ENCODE data around the gene GRB10. TPM values are rescaled to one million over a fixed set of nuclear protein-coding genes. Genes with fewer than 3 reads are reported as not detected.

GRB10 gene
- total and polyA plus RNA-seq, 2 experiments from 2014 or later, result 35.0 to 154 TPM

DNA sequence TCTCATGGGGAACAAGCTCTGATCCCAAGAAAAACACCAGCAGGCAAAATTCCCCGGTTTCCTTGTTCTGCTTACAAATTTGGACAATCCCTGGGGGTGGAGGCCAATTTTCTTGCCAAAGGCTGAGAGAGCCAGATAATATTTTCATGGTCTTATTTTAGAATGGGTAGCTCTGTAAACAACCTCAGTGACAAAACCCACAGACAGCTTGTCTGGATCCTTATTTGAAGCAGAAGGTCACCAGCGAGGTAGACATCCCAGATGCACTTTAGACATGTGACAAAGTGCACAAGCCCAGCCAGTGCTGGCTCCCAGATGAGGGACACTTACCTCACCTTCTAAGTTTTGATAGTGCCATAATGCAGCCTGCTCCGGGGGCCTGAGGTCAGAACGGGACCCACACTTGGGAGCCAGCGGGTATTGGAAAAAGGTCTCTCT lies 114.9 kb downstream of the GRB10 start (continued):
- TF ChIP-seq, protein P1, sequence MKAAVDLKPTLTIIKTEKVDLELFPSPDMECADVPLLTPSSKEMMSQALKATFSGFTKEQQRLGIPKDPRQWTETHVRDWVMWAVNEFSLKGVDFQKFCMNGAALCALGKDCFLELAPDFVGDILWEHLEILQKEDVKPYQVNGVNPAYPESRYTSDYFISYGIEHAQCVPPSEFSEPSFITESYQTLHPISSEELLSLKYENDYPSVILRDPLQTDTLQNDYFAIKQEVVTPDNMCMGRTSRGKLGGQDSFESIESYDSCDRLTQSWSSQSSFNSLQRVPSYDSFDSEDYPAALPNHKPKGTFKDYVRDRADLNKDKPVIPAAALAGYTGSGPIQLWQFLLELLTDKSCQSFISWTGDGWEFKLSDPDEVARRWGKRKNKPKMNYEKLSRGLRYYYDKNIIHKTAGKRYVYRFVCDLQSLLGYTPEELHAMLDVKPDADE (IDR thresholded peaks at IDR 0.05), result no peak
- TF ChIP-seq, protein P2, sequence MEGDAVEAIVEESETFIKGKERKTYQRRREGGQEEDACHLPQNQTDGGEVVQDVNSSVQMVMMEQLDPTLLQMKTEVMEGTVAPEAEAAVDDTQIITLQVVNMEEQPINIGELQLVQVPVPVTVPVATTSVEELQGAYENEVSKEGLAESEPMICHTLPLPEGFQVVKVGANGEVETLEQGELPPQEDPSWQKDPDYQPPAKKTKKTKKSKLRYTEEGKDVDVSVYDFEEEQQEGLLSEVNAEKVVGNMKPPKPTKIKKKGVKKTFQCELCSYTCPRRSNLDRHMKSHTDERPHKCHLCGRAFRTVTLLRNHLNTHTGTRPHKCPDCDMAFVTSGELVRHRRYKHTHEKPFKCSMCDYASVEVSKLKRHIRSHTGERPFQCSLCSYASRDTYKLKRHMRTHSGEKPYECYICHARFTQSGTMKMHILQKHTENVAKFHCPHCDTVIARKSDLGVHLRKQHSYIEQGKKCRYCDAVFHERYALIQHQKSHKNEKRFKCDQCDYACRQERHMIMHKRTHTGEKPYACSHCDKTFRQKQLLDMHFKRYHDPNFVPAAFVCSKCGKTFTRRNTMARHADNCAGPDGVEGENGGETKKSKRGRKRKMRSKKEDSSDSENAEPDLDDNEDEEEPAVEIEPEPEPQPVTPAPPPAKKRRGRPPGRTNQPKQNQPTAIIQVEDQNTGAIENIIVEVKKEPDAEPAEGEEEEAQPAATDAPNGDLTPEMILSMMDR (conservative IDR thresholded peaks at IDR 0.05; ENCODE audit: low read depth in 2 of 2), result no peak
- no peak for TF ChIP-seq ZNF114 (CRISPR knock-in tag; IDR thresholded peaks at IDR 0.05)

DNA sequence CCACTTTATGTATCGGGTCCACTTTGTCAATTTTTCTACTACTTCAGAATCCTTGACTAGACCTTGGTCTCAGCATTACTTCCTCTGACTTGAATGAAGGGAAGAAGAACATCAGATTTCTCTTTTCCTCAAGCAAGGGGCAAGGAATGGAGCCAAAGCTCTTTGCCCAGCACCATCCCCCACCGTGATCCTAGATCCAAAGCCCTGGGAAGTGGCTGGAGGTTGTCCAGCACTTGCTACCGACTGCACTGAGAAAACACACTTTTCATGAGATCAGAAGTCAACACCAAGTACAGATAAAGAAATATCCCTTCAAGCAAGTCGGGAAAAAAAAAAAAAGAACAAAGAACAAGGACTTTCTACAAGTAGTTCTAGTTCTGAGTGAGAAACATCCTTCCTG lies 115.4 kb downstream of the GRB10 start:
- no peaks in the 10 kb centered on the region for H3K4me1 Mint-ChIP-seq
- H3K4me3 Mint-ChIP-seq, result no peak overlapping the region
- H3K4me2 ChIP-seq, result no peak overlapping the region
- H3F3A ChIP-seq (replicated peaks; ENCODE audit: low read depth), result no peaks in the 10 kb centered on the region
- no peak overlapping the region for H3K27ac Mint-ChIP-seq
- H4K20me1 ChIP-seq (replicated peaks; ENCODE audit: insufficient read depth), result peaks cover 48% of the 10 kb centered on the region
- H3K36me3 ChIP-seq (ENCODE audit: insufficient read depth), result no peaks in the 10 kb centered on the region; the same call in 1 of the 2 replicates
- peaks cover 59% of the 10 kb centered on the region for H3K36me3 Mint-ChIP-seq (ENCODE audit: low read depth)
- TF ChIP-seq NANOG (IDR thresholded peaks at IDR 0.05; ENCODE audit: borderline replicate concordance) (no peak), ZNF331 (CRISPR knock-in tag; IDR thresholded peaks at IDR 0.05; ENCODE audit: low read depth) (no peak), STAT1 (IDR thresholded peaks at IDR 0.05; ENCODE audit: unreplicated experiment) (no peak), EZH2 (IDR thresholded peaks at IDR 0.05; ENCODE audit: low read depth, unreplicated experiment) (no peak), POLR2AphosphoS5 (IDR thresholded peaks at IDR 0.05; ENCODE audit: low read depth) (no peak), ZNF114 (CRISPR knock-in tag; IDR thresholded peaks at IDR 0.05) (no peak), JUNB (IDR thresholded peaks at IDR 0.05; ENCODE audit: unreplicated experiment) (no peak)
- TF ChIP-seq, protein P3, sequence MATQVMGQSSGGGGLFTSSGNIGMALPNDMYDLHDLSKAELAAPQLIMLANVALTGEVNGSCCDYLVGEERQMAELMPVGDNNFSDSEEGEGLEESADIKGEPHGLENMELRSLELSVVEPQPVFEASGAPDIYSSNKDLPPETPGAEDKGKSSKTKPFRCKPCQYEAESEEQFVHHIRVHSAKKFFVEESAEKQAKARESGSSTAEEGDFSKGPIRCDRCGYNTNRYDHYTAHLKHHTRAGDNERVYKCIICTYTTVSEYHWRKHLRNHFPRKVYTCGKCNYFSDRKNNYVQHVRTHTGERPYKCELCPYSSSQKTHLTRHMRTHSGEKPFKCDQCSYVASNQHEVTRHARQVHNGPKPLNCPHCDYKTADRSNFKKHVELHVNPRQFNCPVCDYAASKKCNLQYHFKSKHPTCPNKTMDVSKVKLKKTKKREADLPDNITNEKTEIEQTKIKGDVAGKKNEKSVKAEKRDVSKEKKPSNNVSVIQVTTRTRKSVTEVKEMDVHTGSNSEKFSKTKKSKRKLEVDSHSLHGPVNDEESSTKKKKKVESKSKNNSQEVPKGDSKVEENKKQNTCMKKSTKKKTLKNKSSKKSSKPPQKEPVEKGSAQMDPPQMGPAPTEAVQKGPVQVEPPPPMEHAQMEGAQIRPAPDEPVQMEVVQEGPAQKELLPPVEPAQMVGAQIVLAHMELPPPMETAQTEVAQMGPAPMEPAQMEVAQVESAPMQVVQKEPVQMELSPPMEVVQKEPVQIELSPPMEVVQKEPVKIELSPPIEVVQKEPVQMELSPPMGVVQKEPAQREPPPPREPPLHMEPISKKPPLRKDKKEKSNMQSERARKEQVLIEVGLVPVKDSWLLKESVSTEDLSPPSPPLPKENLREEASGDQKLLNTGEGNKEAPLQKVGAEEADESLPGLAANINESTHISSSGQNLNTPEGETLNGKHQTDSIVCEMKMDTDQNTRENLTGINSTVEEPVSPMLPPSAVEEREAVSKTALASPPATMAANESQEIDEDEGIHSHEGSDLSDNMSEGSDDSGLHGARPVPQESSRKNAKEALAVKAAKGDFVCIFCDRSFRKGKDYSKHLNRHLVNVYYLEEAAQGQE (IDR thresholded peaks at IDR 0.05; ENCODE audit: unreplicated experiment), result no peak
- TF ChIP-seq, protein P4, sequence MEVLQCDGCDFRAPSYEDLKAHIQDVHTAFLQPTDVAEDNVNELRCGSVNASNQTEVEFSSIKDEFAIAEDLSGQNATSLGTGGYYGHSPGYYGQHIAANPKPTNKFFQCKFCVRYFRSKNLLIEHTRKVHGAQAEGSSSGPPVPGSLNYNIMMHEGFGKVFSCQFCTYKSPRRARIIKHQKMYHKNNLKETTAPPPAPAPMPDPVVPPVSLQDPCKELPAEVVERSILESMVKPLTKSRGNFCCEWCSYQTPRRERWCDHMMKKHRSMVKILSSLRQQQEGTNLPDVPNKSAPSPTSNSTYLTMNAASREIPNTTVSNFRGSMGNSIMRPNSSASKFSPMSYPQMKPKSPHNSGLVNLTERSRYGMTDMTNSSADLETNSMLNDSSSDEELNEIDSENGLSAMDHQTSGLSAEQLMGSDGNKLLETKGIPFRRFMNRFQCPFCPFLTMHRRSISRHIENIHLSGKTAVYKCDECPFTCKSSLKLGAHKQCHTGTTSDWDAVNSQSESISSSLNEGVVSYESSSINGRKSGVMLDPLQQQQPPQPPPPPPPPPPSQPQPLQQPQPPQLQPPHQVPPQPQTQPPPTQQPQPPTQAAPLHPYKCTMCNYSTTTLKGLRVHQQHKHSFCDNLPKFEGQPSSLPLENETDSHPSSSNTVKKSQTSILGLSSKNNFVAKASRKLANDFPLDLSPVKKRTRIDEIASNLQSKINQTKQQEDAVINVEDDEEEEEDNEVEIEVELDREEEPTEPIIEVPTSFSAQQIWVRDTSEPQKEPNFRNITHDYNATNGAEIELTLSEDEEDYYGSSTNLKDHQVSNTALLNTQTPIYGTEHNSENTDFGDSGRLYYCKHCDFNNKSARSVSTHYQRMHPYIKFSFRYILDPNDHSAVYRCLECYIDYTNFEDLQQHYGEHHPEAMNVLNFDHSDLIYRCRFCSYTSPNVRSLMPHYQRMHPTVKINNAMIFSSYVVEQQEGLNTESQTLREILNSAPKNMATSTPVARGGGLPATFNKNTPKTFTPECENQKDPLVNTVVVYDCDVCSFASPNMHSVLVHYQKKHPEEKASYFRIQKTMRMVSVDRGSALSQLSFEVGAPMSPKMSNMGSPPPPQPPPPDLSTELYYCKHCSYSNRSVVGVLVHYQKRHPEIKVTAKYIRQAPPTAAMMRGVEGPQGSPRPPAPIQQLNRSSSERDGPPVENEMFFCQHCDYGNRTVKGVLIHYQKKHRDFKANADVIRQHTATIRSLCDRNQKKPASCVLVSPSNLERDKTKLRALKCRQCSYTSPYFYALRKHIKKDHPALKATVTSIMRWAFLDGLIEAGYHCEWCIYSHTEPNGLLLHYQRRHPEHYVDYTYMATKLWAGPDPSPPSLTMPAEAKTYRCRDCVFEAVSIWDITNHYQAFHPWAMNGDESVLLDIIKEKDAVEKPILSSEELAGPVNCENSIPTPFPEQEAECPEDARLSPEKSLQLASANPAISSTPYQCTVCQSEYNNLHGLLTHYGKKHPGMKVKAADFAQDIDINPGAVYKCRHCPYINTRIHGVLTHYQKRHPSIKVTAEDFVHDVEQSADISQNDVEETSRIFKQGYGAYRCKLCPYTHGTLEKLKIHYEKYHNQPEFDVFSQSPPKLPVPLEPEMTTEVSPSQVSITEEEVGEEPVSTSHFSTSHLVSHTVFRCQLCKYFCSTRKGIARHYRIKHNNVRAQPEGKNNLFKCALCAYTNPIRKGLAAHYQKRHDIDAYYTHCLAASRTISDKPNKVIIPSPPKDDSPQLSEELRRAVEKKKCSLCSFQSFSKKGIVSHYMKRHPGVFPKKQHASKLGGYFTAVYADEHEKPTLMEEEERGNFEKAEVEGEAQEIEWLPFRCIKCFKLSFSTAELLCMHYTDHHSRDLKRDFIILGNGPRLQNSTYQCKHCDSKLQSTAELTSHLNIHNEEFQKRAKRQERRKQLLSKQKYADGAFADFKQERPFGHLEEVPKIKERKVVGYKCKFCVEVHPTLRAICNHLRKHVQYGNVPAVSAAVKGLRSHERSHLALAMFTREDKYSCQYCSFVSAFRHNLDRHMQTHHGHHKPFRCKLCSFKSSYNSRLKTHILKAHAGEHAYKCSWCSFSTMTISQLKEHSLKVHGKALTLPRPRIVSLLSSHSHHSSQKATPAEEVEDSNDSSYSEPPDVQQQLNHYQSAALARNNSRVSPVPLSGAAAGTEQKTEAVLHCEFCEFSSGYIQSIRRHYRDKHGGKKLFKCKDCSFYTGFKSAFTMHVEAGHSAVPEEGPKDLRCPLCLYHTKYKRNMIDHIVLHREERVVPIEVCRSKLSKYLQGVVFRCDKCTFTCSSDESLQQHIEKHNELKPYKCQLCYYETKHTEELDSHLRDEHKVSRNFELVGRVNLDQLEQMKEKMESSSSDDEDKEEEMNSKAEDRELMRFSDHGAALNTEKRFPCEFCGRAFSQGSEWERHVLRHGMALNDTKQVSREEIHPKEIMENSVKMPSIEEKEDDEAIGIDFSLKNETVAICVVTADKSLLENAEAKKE (CRISPR knock-in tag; IDR thresholded peaks at IDR 0.05), result no peak
- TF ChIP-seq, protein P1 (IDR thresholded peaks at IDR 0.05), result no peak
- H3K27me3 Mint-ChIP-seq (ENCODE audit: insufficient read depth, low read depth, poor library complexity), result peaks cover 10% of the 10 kb centered on the region
- H3K9me2 ChIP-seq (ENCODE audit: insufficient read depth), result no peaks in the 10 kb centered on the region
- H3K27me3 ChIP-seq (ENCODE audit: insufficient read depth), result no peaks in the 10 kb centered on the region
- no peak overlapping the region for H3K27ac ChIP-seq (ENCODE audit: low read depth)
- ATAC-seq (no peak), DNase-seq (ENCODE audit: low spot score) (no peak)
- H2AFZ ChIP-seq, result no peak overlapping the region
- peaks cover 55% of the 10 kb centered on the region for H3K79me2 ChIP-seq (replicated peaks; ENCODE audit: insufficient read depth)
- no peaks in the 10 kb centered on the region; the same call in 1 of the 2 replicates for H3K4me1 ChIP-seq (ENCODE audit: insufficient read depth)
- H3K4me3 ChIP-seq, result no peak overlapping the region
- no peaks in the 10 kb centered on the region for H3K9me3 Mint-ChIP-seq

Data from GM23338 (cell line).